IPS-NIHi7 (cell line): ENCODE measurements around the gene SOCS7.
"Not testable (repeated sequence)": the region's sequence is repeated elsewhere in the genome, so short reads cannot be mapped to it uniquely, and the experiment has no call there.

ENCODE experiments used
- DNase-seq: peaks from one replicate; pipeline ENCODE4 v3.0.0; 2012; ENCODE audit warnings: mixed read lengths; ENCODE audit errors: extremely low spot score

Gene SOCS7

GRCh38 chr17:38421171-38421841, 69.7 kb downstream of the SOCS7 start:
- DNase-seq = no peak

GRCh38 chr17:38421871-38422827, 70.5 kb downstream of the SOCS7 start:
- no peak for DNase-seq

- no peak for DNase-seq
Measured at GRCh38 chr17:38424297-38424972, 72.8 kb downstream of the SOCS7 start.

- no peak for DNase-seq
Measured at GRCh38 chr17:38425031-38425430, 73.4 kb downstream of the SOCS7 start.

- no peak for DNase-seq
Measured at GRCh38 chr17:38425744-38426143, 74.1 kb downstream of the SOCS7 start.

DNA sequence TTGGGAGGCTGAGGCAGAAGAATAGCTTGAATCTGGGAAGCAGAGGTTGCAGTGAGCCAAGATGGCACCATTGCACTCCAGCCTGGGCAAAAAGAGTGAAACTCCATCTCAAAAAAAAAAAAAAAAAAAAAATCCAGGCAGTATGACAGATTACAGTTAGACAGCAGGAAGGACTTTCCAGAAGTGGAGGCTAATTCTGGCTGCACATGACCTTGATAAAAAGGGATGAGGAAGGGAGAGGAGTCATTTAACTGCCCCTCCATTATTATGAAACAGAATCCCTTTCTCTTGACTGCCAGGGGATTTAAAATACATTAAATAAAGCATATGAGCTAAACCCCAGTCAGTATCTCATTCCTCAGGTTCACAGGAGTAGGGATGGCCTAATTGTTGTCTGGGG, 74.8 kb downstream of the SOCS7 start:
- no peak for DNase-seq

DNA sequence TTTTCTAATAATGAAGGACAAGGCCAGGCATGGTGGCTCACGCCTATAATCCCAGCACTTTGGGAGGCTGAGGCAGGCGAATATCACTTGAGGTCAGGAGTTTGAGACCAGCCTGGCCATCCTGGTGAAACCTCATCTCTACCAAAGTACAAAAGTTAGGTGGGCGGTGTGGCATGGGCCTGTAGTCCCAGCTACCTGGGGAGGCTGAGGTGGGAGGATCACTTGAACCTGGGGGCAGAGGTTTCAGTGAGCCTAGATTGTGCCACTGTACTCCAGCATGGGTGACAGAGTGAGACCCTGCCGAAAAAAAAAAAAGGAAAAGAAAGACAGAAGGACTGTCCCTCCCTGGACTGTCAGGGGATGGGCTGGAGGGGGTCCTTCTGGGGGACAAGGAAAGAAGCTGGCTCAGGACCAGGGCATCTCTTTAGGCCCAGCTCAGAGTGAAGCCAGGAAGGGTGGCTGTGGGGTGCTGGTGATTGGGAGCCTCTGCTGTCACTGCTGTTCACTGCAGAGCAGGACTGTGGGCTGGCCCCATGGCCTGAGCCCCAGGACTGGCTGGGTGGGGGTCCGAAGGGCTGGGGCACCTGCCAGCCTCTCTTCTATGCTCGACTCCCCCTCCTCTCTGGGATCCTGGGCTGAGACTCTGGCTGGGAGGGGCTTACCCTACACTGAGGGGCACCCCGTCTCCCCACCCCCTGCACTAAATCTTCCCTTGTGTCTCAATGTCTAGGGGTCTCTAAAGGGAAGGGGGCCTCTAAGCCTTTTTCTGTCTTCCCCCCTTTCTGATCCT, 75.7 kb downstream of the SOCS7 start:
- no peak for DNase-seq

DNA sequence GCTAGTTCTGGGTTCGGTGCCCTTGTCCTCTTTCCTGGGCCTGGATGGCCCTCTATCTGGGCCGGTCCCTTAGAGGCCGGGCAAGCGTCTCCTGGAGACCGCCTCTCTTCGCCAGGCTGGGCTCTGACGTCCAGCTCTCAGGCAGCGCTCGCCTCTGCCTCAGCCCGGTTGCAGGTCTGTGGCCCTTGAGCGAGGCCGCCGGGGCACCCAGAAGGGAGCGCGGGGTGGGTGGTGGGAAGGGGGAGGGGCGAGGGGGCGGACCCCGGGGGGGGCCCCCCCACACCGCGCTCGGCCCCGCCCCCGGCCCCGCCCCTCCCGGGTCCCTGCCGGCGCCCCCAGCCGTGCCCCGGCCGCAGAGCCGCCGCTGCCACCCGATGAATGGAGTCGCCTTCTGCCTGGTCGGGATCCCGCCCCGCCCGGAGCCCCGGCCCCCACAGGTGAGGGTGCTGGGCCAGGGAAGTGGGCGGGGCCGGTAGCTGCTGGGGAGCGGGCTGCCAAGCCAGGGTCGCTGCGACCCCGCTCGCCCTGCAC, 76.5 kb downstream of the SOCS7 start, which contains the start of gene ARHGAP23:
TSS of gene ARHGAP23 (plus strand) at position 353 of the 531 bp plus-strand sequence. CDS start at position 375, 22 bp downstream.
- DNase-seq = peak; percentile 63

DNA sequence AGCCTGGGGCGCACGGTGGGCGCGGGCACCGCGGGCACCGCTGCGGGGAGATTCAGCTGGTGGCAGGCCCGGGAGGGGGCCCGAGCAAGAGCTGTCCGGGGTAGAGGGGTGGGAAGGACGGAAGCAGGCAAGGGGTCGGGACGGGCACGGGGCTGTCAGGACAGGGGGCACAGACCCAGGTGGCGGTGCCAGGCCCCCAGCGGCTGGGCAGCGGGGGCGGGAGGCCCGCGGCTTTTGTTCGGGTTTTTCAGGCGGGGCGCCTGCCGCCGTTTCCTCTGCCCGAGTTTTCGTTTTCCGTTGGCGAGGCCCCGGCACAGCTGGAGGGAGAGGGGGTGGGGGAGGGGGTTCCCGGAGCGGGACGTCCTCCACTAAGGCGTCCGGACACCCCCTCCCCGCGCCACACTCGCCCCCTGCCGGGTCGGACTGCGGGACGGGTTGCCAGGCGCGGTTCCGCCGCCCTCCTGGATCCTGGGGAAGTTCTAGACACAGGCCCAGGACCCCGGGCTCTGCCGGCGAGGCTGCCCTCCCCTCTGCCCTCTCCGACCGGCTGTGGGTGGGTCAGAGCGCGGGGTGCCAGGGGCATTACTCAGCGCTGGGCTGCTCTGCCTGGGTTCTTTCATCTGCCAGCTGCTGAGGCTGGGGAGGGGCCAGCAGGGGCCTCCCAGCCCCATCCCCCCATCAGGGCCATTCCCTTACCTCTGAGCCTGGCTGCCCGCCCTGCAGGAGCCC, 77.2 kb downstream of the SOCS7 start:
- DNase-seq = peak; percentile 61

- DNase-seq = no peak
Measured at GRCh38 chr17:38429476-38430100, 77.9 kb downstream of the SOCS7 start.

- no peak for DNase-seq
Measured at GRCh38 chr17:38430316-38430715, 78.7 kb downstream of the SOCS7 start.

DNA sequence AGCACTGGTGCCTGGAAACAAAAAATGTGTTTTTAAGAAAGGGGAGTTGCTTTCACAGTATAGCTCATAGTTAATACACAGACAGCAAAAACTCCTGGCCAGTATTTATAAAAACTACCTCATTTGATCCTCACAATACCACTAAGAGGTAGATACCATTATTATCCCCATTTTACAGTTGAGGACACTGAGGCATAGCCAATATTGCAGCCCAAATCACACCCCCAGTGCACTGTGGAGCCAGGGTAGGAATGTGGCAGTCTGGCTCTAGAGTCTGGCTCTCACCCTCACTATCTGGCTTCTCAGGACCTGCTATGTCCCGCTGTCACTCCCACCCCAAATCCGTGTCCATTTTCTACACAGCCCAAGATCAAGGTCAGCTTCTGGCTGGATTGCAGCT, 79.2 kb downstream of the SOCS7 start:
- no peak for DNase-seq

GRCh38 chr17:38431346-38432145, 79.9 kb downstream of the SOCS7 start:
- no peak for DNase-seq

DNA sequence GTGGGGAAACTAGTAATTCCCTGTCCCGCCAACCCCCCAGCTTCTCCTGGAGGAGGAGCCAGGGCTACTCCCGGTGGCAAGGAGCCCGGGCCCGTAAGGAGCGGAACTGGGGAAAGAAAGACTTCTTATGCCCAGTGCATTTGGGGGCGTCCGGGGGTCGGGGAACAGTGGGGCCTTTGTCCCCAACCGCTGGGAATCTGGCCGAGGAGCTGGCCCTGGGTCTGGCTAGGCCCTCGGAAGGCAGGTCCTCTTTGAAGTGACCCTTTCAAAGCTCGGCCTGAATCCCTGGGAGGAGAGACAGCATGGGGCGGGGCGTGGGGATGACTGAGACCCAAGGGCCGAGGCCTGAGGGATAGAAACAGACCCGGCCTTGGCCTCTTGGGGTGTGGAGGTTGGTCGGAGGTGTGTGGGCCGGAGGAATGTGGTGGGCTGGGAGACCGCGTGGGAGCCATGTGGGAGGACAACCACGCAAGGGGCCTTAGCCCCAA, 82.6 kb downstream of the SOCS7 start:
- DNase-seq = no peak

DNA sequence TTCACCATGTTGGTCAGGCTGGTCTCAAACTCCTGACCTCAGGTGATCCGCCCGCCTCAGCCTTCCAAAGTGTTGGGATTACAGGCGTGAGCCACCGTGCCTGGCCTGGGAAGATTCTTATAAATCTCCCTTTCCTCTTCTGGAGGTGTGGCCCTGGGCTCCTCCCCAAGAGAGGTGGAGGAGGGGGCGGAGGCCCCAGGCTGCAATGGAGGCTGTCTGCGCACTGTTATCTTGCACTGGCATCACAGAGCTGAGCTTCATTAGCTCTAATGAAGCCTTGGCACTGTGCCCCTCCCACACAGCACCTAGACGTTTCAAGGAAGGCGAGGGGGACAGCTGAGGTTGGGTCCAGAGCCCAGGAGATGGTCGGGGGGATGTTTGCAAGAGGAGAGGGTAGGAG, 84.2 kb downstream of the SOCS7 start:
- DNase-seq = no peak

GRCh38 chr17:38436386-38436785, 84.7 kb downstream of the SOCS7 start:
- DNase-seq = no peak

DNA sequence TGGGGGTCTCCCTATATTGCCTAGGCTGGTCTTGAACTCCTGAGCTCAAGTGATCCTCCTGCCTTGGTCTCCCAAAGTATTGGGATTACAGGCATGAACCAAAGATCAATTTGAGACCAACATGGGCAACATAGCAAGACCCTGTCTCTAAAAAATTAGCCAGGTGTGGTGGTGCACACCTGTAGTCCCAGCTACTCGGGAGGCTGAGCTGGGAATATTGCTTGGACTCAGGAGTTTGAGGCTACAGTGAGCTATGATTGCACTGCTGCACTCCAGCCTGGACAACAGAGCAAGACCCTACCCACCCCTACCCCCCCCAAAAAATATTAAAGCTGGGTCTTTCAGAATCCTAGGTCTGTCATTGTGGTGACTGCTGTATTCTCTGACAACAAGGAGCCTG, 85.7 kb downstream of the SOCS7 start:
- not testable (repeated sequence) for DNase-seq

DNA sequence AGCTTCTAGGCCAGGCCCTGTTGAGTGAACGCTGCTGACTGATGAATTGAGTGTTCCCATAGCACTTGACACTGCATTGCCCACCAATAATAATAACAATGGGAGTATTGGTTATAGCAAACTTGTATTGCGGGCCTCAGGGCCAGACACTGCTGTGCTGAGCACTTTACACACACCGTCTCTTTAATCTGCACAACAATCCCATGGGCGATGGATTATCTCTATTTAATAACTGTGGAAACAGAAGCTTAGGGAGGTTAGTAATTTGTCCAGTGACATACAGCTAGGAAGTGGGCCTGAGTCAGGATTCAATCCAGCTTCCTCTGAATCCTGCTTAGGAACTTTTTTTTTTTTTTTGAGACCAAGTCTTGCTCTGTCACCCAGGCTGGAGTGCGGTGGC, 87.8 kb downstream of the SOCS7 start:
- no peak for DNase-seq
